ENCODE measurements around the gene LAMTOR3. TPM values are rescaled to one million over a fixed set of nuclear protein-coding genes. Genes with fewer than 3 reads are reported as not detected.

The LAMTOR3 gene
- total and polyA plus RNA-seq, 4 donors: 13.5 to 26.3 (median 19.8) TPM

DNA sequence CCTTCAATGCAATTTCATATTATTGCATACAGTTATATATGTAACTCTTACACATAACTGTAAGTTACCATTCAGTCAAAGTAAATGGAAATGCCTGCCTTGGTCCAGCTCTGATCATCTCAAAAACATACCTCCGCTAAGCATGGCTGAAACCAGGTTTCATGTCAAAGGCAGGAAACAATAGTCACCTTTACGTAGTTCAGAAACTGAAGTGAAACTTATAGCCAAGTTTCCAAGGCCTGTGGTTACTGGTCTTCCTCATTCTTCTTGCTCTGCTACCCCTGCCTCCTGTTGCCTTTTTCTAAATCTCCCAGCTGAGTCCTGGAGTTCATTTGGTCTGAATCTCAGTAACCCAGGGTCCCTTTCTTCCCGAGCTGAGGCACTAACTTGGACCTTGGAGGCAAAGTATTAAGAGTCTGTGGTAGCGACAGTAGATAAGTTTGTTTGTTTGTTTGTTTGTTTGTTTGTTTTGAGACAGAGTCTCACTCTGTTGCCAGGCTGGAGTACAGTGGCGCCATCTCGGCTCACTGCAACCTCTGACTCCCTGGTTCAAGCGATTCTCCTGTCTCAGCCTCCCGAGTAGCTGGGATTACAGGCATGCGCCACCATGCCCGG is 46.8 kb downstream of the LAMTOR3 start:
- H3K27me3 ChIP-seq (ENCODE audit: control insufficient read depth in 4 of 4, insufficient read depth in 4 of 4, low read length in 3 of 4): no peaks in the 10 kb centered on the region
- no peak overlapping the region for H3K9ac ChIP-seq (ENCODE audit: low read depth in 1 of 2, low read length in 2 of 2)
- TF ChIP-seq RAD21 (IDR thresholded peaks at IDR 0.05) (no peak), HNF4G (IDR thresholded peaks at IDR 0.05) (no peak), FOXA2 (IDR thresholded peaks at IDR 0.05) (no peak)
- H3K36me3 ChIP-seq (ENCODE audit: control insufficient read depth in 4 of 4, insufficient read depth in 3 of 4, low read depth in 1 of 4, low read length in 3 of 4): no peaks in the 10 kb centered on the region
- no peak for DNase-seq (ENCODE audit: low spot score)
- no peaks in the 10 kb centered on the region for H3K9me3 ChIP-seq (ENCODE audit: control insufficient read depth in 4 of 4, low read length in 3 of 4)
- no peaks in the 10 kb centered on the region for H3K4me1 ChIP-seq (ENCODE audit: control insufficient read depth in 4 of 4, insufficient read depth in 4 of 4, low read length in 3 of 4)
- no peak overlapping the region for H3K27ac ChIP-seq (ENCODE audit: low read depth in 1 of 2, low read length in 2 of 2)
- 84% methylated on average over 10 of the region's 10 CpGs for WGBS
- H3K4me3 ChIP-seq (ENCODE audit: low read depth in 1 of 3, low read length in 3 of 3): no peak overlapping the region

DNA sequence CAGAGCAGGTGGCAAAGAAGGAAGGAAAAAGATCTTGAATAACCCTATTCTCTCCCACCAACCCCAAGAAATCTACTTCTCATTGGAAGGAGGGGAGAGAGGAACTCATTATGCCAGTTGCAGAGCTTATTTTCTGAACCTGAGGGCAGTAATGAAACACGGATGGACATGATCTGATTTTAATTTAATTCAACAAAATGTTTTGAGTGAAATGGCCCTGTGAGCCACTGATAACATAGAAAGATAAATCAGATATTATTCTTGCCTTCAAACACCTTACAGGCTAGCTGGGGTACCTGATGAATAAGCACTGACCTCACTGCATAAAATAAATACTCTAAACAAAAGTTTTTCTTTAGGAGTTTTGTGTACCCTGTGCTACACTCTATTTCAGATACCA is 47.3 kb downstream of the LAMTOR3 start:
- no peak overlapping the region for H3K4me3 ChIP-seq (ENCODE audit: low read depth in 1 of 3, low read length in 3 of 3)
- no peak overlapping the region for H3K27ac ChIP-seq (ENCODE audit: low read depth in 1 of 2, low read length in 2 of 2)
- DNase-seq (ENCODE audit: low spot score): no peak
- no peaks in the 10 kb centered on the region for H3K36me3 ChIP-seq (ENCODE audit: control insufficient read depth in 4 of 4, insufficient read depth in 3 of 4, low read depth in 1 of 4, low read length in 3 of 4)
- no peaks in the 10 kb centered on the region for H3K9me3 ChIP-seq (ENCODE audit: control insufficient read depth in 4 of 4, low read length in 3 of 4)
- no peaks in the 10 kb centered on the region for H3K27me3 ChIP-seq (ENCODE audit: control insufficient read depth in 4 of 4, insufficient read depth in 4 of 4, low read length in 3 of 4)
- no peak for TF ChIP-seq SP1 (IDR thresholded peaks at IDR 0.05)
- TF ChIP-seq EGR1 (IDR thresholded peaks at IDR 0.05; ENCODE audit: low read depth in 2 of 2): no peak
- TF ChIP-seq, protein P1, sequence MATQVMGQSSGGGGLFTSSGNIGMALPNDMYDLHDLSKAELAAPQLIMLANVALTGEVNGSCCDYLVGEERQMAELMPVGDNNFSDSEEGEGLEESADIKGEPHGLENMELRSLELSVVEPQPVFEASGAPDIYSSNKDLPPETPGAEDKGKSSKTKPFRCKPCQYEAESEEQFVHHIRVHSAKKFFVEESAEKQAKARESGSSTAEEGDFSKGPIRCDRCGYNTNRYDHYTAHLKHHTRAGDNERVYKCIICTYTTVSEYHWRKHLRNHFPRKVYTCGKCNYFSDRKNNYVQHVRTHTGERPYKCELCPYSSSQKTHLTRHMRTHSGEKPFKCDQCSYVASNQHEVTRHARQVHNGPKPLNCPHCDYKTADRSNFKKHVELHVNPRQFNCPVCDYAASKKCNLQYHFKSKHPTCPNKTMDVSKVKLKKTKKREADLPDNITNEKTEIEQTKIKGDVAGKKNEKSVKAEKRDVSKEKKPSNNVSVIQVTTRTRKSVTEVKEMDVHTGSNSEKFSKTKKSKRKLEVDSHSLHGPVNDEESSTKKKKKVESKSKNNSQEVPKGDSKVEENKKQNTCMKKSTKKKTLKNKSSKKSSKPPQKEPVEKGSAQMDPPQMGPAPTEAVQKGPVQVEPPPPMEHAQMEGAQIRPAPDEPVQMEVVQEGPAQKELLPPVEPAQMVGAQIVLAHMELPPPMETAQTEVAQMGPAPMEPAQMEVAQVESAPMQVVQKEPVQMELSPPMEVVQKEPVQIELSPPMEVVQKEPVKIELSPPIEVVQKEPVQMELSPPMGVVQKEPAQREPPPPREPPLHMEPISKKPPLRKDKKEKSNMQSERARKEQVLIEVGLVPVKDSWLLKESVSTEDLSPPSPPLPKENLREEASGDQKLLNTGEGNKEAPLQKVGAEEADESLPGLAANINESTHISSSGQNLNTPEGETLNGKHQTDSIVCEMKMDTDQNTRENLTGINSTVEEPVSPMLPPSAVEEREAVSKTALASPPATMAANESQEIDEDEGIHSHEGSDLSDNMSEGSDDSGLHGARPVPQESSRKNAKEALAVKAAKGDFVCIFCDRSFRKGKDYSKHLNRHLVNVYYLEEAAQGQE (IDR thresholded peaks at IDR 0.05): no peak
- TF ChIP-seq RXRA (IDR thresholded peaks at IDR 0.05): no peak
- TF ChIP-seq FOXA2 (IDR thresholded peaks at IDR 0.05): no peak
- no peak for TF ChIP-seq RAD21 (IDR thresholded peaks at IDR 0.05)
- TF ChIP-seq, protein P2, sequence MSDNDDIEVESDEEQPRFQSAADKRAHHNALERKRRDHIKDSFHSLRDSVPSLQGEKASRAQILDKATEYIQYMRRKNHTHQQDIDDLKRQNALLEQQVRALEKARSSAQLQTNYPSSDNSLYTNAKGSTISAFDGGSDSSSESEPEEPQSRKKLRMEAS (IDR thresholded peaks at IDR 0.05): no peak
- no peak for TF ChIP-seq YY1 (IDR thresholded peaks at IDR 0.05)
- TF ChIP-seq HNF4G (IDR thresholded peaks at IDR 0.05): no peak
- TF ChIP-seq JUND (IDR thresholded peaks at IDR 0.05): no peak
- TF ChIP-seq, protein P3, sequence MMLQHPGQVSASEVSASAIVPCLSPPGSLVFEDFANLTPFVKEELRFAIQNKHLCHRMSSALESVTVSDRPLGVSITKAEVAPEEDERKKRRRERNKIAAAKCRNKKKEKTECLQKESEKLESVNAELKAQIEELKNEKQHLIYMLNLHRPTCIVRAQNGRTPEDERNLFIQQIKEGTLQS (IDR thresholded peaks at IDR 0.05): no peak
- TF ChIP-seq, protein P4, sequence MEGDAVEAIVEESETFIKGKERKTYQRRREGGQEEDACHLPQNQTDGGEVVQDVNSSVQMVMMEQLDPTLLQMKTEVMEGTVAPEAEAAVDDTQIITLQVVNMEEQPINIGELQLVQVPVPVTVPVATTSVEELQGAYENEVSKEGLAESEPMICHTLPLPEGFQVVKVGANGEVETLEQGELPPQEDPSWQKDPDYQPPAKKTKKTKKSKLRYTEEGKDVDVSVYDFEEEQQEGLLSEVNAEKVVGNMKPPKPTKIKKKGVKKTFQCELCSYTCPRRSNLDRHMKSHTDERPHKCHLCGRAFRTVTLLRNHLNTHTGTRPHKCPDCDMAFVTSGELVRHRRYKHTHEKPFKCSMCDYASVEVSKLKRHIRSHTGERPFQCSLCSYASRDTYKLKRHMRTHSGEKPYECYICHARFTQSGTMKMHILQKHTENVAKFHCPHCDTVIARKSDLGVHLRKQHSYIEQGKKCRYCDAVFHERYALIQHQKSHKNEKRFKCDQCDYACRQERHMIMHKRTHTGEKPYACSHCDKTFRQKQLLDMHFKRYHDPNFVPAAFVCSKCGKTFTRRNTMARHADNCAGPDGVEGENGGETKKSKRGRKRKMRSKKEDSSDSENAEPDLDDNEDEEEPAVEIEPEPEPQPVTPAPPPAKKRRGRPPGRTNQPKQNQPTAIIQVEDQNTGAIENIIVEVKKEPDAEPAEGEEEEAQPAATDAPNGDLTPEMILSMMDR (IDR thresholded peaks at IDR 0.05; ENCODE audit: low read depth, low read length, missing input control): no peak
- TF ChIP-seq, protein P5, sequence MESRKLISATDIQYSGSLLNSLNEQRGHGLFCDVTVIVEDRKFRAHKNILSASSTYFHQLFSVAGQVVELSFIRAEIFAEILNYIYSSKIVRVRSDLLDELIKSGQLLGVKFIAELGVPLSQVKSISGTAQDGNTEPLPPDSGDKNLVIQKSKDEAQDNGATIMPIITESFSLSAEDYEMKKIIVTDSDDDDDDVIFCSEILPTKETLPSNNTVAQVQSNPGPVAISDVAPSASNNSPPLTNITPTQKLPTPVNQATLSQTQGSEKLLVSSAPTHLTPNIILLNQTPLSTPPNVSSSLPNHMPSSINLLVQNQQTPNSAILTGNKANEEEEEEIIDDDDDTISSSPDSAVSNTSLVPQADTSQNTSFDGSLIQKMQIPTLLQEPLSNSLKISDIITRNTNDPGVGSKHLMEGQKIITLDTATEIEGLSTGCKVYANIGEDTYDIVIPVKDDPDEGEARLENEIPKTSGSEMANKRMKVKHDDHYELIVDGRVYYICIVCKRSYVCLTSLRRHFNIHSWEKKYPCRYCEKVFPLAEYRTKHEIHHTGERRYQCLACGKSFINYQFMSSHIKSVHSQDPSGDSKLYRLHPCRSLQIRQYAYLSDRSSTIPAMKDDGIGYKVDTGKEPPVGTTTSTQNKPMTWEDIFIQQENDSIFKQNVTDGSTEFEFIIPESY (IDR thresholded peaks at IDR 0.05): no peak
- no peak for TF ChIP-seq TAF1 (conservative IDR thresholded peaks at IDR 0.05)
- TF ChIP-seq HNF4A (conservative IDR thresholded peaks at IDR 0.05): no peak
- TF ChIP-seq GABPA (IDR thresholded peaks at IDR 0.05 in 1 of 2, conservative IDR thresholded peaks at IDR 0.05 in 1 of 2): no peak
- TF ChIP-seq FOXA1 (IDR thresholded peaks at IDR 0.05): no peak
- 63% methylated on average over 1 of the region's 1 CpG for WGBS
- no peaks in the 10 kb centered on the region for H3K4me1 ChIP-seq (ENCODE audit: control insufficient read depth in 4 of 4, insufficient read depth in 4 of 4, low read length in 3 of 4)
- no peak overlapping the region for H3K9ac ChIP-seq (ENCODE audit: low read depth in 1 of 2, low read length in 2 of 2)

Measured in liver (tissue), 9 donors.